GM12801 (cell line): Measurements from ENCODE around the gene MEGF6.

ENCODE experiments used
- CTCF ChIP-seq: IDR thresholded peaks from one replicate; pipeline ENCODE4 v1.5.1; 2011; ENCODE audit warnings: control low read depth; ENCODE audit not compliant: insufficient read length; ENCODE audit errors: extremely low read depth

The MEGF6 gene

GRCh38 chr1:3477241-3477995, 133.9 kb downstream of the MEGF6 start:
- TF ChIP-seq CTCF, result no peak

GRCh38 chr1:3476666-3477065, 134.6 kb downstream of the MEGF6 start:
- no peak for TF ChIP-seq CTCF

GRCh38 chr1:3475839-3476573, 135.3 kb downstream of the MEGF6 start:
- no peak for TF ChIP-seq CTCF

GRCh38 chr1:3474421-3474820, 136.9 kb downstream of the MEGF6 start:
- TF ChIP-seq CTCF, result no peak

- no peak for TF ChIP-seq CTCF
These were observed 137.3 kb downstream of the MEGF6 start for GRCh38 chr1:3474016-3474415.

- TF ChIP-seq CTCF, result no peak
These were observed 137.9 kb downstream of the MEGF6 start for GRCh38 chr1:3473381-3473844.

GRCh38 chr1:3472906-3473305, 138.4 kb downstream of the MEGF6 start:
- no peak for TF ChIP-seq CTCF
